ENCODE results near the gene HDAC3.

HDAC3 gene

DNA sequence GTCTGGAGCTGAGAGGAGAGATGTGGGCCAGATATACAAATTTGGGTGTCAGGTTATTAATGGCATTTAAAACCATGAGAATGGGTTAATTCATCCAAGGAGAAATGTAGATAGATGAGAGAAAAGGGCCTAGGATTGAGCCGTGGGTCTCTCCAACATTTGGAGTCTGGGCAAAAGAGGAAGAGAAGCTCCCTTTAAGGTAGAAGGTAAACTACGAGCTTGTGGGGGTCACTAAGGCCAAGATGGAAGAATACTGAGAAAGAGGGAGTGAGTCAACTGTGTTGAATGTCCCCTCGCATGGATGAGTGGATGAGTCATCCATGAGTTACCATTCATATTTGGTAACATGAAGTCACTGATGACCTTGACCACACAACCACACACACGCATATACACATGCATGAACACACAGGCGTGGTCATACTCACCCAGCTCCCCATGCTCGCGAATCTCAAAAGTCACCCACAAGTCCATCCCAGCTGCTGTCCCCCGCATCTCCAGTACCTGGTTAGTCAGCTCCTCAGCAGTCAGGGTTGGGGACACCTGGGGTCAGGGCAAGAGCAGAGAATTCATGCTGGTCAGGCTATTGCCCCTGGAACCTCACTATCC lies 21.4 kb upstream of the HDAC3 start:
- DNase-seq, result peak; percentile 34 to 48

DNA sequence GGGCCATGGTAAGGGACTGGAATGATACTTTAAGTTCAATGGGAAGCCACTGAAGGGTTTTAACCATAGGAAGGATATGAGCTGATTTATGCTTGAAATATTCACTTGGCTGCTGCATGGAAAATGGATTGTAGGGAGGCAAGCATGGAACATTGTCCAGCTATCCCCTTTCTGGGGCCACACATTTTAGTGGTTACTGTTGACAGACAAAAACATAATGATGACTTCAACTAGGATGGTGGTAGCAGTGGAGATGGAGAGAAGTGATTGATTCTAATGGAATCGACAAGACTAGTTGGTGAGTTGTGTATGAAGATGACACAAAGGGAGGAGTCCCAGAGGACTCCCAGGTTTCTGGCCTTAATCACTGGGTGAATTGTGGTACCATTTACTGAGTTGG lies 20.8 kb upstream of the HDAC3 start:
- no peak for DNase-seq

DNA sequence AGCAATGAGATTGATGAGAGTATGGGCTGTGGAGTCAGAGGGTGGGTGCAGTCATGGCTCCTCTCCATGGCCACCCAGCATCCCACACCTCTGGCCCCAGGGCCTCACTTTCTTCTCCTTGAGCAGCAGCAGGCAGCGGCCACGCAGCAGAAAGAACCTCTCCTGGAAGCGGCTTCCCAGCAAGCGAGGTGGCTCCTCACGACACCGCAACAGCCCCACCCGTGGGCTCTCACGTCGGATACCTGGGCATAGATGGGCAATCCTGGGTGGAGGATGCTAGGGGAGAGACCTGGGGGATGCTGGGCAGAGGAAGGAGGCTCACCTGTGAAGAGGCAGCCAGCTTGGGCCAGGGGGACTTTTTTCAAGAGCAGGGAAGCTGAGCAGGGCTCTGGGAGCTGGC lies 19.7 kb upstream of the HDAC3 start:
- DNase-seq, result no peak

DNA sequence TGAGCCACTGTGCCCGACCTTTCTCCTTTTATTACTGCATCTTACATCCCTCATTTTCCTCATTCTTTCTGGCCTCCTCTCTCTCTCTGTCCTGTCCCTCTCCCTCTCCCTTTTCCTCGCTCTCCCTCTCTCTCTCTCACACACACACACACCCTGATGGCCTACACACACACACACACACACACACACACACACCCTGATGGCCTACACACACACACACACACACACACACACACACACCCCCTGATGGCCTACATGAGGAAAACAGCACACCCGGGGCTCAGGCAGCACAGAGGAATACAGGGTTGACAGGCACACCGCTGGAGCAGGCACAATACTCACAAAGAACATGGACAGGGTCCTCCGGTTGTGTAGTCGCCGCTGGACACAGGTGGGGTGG lies 18.4 kb upstream of the HDAC3 start:
- DNase-seq, result no peak

DNA sequence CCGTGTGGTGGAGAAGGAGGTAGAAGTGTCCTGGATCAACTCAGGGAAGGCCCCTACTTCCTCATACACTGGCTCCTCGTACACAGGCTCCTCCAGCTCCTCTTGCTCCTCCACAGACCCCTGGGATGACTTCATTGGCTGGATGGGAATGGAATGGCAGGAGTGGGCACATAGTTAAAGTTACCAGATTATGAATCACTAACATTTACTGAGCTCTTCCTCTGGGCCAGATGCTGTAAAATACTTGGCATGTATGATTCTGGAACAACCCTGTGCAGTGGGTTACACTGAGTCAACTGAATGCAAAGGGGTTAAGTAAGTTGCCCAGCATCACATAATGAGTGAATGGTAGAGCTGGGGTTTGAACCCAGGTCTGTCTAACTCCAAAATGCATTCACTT lies 17.6 kb upstream of the HDAC3 start:
- DNase-seq, result peak; percentile 15 to 33

- no peak for DNase-seq
Measured at GRCh38 chr5:141651728-141652105, 15.1 kb upstream of the HDAC3 start.

- peak; percentile 52 to 81 for DNase-seq
Measured at GRCh38 chr5:141650851-141651727, 14.4 kb upstream of the HDAC3 start, which contains the start of gene FCHSD1. Gene FCHSD1, minus strand, starts transcription at chr5:141651418. Its CDS starts 50 bp downstream, at chr5:141651368.

DNA sequence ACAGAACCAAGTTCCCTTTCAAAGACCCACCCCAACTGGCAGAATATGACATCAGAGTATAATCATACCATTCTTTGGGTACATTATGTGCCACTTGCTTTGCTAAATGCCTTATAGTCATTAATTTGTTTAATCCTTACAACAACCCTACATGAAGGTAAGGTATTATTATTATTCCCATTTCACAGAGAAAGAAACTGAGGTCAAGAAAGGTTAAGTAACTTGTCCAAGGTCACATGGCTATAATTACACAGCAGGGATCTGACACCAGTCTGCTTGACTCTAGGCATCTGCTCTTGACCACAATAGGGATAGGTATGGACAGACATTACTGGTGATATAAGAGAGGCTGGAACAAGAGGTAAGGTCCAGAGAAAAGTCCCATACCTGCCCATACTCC lies 13.3 kb upstream of the HDAC3 start:
- no peak for DNase-seq

- DNase-seq, result no peak
Measured at GRCh38 chr5:141649056-141649688, 12.5 kb upstream of the HDAC3 start.

DNA sequence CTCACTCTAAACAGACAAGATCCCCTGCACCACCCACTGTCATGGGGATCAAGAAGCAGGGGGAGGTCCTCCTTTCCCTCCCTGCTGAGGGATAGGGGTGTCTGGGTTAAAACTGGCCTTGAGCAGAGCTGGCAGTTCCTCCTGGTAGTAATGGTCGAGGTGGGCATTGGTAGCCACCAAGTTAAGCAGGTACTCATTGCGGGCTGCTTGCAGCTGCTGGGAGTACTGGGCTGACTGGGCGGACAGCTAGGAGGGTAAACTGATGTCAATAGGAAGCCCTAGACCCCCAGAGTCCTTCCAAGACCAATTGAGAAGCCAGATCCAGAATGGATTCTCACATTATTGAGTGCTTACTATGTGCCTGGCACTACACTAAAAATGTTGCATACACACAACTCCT lies 11.2 kb upstream of the HDAC3 start:
- DNase-seq, result no peak

- no peak for DNase-seq
Measured at GRCh38 chr5:141647242-141647641, 10.6 kb upstream of the HDAC3 start.

GRCh38 chr5:141646026-141646425 lies 9.4 kb upstream of the HDAC3 start:
- DNase-seq, result no peak

GRCh38 chr5:141641634-141642267 lies 5.1 kb upstream of the HDAC3 start:
- peak; percentile 43 to 71 for DNase-seq

DNA sequence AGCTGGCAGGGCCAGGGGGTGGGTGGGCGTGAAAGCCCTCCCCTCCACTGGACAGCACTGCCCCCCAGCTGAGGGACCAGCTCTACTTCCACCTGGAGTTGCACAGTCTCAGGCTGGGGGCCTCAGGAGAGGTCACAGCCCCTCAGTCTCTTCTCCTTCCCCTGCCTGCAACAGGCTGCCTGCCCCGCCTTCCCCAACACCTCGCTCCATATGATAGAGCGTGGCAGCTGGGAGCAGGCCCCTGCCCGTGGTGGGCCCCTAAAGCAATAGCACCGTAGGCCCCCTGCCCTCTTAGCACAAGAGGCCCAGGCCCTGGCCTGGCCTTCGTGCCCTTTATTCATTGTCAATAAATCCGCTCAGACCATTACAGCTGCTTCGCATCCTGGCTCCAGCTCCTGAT lies 4.0 kb upstream of the HDAC3 start:
- DNase-seq, result no peak

DNA sequence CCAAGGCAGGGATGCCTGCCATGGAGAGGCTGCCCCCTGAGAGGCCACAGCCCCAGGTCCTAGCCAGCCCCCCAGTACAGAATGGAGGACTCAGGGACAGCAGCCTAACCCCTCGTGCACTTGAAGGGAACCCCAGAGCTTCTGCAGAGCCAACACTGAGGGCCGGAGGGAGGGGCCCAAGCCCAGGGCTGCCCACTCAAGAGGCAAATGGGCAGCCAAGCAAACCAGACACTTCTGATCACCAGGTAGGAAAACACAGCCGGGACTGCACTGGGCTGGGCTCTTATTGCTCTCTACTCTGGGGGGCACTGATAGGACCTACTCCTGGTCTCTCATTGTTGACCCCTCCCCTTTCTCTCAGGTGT lies 3.4 kb upstream of the HDAC3 start:
- DNase-seq, result no peak

DNA sequence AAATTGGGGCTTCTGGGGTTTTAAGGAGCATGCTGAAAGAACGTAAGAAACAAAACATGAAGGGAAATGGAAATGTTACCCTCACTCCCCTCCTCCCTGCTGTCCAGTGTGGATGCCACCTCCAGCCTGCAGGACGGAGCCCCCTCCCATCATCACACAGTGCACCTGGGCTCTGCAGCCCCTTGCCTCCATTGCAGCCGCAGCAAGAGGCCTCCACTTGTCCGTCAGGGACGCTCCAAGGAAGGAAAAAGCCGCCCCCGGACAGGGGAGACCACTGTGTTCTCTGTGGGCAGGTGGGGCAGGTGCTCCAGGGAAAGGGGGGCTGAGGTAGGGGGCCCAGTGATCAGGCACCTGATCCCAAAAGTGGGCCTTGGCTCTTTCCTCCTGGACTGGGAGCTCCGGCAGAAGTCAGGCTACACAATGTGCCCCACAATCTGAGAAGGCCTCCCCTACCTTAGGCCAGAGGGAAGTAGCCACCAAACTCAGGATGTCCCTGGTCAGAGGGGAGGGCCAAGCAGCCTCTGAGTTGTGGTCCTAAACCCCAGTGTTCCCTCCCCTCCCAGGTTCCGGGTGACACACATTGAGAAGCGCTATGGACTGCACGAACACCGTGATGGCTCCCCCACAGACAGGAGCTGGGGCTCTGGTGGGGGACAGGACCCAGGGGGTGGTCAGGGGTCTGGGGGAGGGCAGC lies 2.9 kb upstream of the HDAC3 start:
- DNase-seq, result no peak

GRCh38 chr5:141638771-141639170 lies 2.1 kb upstream of the HDAC3 start:
- DNase-seq, result no peak

- DNase-seq, result peak in 1 of 2 experiments; percentile 36
Measured at GRCh38 chr5:141637767-141638419, 1.2 kb upstream of the HDAC3 start.

DNA sequence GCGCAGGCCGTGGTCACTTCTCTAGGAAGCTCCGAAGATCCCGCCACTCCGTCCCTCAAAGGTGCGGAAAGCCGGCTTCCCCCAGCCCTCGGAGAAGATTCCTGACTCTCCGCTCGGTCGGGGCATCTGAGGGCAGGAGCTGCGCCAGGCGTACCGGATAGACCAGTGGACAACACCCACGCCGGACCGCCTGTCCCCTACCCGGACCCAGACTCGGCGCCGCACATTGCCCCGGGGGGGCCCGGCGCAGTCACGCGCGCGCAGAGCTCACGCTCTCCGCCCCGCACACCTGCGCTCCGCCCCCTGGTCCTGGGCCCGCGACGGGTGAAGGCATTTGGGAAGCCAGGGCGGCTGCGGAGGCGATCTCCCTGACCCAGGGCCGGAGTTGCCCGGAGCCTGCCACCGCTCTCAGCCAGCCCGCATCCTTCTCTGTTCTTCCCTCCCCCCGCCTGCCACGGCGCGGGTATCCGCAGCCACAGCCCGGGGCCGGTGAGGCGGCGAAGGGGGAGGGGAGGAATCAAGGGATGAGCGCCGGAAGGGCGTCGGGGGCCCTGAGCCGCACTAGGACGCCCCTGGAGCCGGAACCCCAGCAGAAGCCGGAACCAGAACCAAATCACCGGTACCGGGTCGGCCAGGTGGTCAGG lies 596 bp upstream of the HDAC3 start:
- no peak for DNase-seq

DNA sequence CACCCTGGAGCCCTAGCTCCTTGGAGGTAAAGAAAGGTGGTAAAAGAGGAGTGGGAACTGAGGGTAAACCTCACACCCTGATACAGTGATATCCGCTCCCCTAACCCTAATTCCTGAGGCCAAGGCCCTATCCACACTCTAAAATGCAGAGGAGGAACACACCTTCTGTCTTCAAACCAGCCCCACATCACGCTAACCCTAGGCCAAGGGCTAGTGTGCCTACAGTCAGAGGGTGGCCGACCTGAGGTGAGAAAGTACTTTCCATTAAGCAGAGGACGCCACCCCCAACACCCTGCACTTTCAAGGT lies 590 bp downstream of the HDAC3 start:
- DNase-seq, result no peak

- DNase-seq, result no peak
Measured at GRCh38 chr5:141635646-141636045, 1.0 kb downstream of the HDAC3 start.

DNA sequence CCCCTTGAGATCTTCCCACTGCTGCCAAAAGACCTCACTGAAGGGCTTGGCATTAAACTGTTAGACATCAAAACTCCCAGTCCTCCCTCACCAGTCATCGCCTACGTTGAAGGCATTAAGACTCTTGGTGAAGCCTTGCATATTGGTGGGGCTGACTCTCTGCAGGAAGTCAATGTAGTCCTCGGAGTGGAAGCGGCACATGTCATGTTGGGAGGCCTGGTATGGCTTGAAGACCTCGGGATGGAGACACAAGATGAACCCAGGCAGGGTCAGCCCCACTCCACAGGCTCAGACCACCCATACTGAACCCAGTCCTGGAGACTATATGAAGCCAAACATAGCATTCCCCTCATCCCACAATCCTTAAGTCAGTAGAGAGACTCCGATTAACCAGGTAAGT lies 1.9 kb downstream of the HDAC3 start:
- DNase-seq, result no peak

All from SW 1271 (cell line).